ENCODE results near the gene GARIN5B.

GRCh38 chr19:55368701-55369563, 5.9 kb upstream of the GARIN5B start:
- TF ChIP-seq FOS (IDR thresholded peaks at IDR 0.05; ENCODE audit: low read depth, low read length) (no peak), CTCF (conservative IDR thresholded peaks at IDR 0.05; ENCODE audit: low read depth, low read length) (no peak), POLR2A (IDR thresholded peaks at IDR 0.05; ENCODE audit: low read depth, low read length) (peak; percentile 66), BHLHE40 (IDR thresholded peaks at IDR 0.05; ENCODE audit: low read depth, low read length) (no peak), MAFK (IDR thresholded peaks at IDR 0.05; ENCODE audit: low read depth, low read length) (no peak), RFX5 (IDR thresholded peaks at IDR 0.05; ENCODE audit: low read depth, low read length) (no peak)
